22Rv1 (cell line): Measurements from ENCODE around the gene ADAMTS17.

Experiments
- CTCF ChIP-seq: fragments of 450-650 bp; IDR thresholded peaks from 2 replicates; pipeline ENCODE4 v1.5.1; 2017; ENCODE audit warnings: mild to moderate bottlenecking
- ZFX ChIP-seq: fragments of 450-650 bp; IDR thresholded peaks from 2 replicates; pipeline ENCODE4 v1.6.1; 2017; ENCODE audit warnings: antibody characterized with exemption, borderline replicate concordance

GRCh38 chr15:100236981-100237720 is 104.6 kb downstream of the ADAMTS17 start:
- TF ChIP-seq CTCF (no peak), ZFX (no peak)
